Panc1 (cell line): ENCODE results near the gene DSCAM.

Source experiments
- SIN3A ChIP-seq: IDR thresholded peaks from 2 replicates; pipeline ENCODE4 v1.6.1; 2012; ENCODE audit warnings: low read depth, mild to moderate bottlenecking, low read length, moderate library complexity, borderline replicate concordance; ENCODE audit not compliant: insufficient read depth
- TCF7L2 ChIP-seq: IDR thresholded peaks from 2 replicates; pipeline ENCODE4 v1.6.1; 2011; ENCODE audit warnings: mild to moderate bottlenecking, low read depth, low read length, inconsistent platforms
- TF ChIP-seq, protein P1 (sequence below): fragments of 450-650 bp; IDR thresholded peaks from 2 replicates; pipeline ENCODE4 v1.5.1; 2017; ENCODE audit warnings: mild to moderate bottlenecking
- TF ChIP-seq, protein P2 (sequence below), 2 experiments: IDR thresholded peaks; 2 replicates each; pipeline ENCODE4 v1.6.1; 2011 to 2012; ENCODE audit warnings: low read depth in 2 of 2, control low read depth in 1 of 2, low read length in 1 of 2, mild to moderate bottlenecking in 1 of 2, moderate library complexity in 1 of 2; ENCODE audit not compliant: insufficient read depth in 1 of 2

DNA sequence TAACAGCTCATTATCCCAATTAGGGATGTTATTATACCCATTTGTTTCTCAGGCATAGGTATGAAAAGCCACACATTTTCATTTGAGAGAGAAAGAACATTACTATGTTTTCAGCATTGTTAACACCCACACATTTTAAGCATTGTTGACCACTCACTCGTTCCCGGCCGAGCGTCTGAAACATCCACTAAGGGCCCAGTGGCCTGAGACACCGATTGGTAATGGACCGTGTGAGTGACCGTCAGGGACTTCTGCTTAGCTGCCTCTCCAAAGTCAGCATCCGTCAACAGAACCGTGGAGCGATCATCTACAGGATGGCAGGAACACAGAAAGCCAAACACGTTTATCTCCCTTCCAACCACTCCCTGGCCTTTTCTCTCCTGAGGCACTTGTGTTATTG, 795.2 kb downstream of the DSCAM start:
- TF ChIP-seq, protein P1, sequence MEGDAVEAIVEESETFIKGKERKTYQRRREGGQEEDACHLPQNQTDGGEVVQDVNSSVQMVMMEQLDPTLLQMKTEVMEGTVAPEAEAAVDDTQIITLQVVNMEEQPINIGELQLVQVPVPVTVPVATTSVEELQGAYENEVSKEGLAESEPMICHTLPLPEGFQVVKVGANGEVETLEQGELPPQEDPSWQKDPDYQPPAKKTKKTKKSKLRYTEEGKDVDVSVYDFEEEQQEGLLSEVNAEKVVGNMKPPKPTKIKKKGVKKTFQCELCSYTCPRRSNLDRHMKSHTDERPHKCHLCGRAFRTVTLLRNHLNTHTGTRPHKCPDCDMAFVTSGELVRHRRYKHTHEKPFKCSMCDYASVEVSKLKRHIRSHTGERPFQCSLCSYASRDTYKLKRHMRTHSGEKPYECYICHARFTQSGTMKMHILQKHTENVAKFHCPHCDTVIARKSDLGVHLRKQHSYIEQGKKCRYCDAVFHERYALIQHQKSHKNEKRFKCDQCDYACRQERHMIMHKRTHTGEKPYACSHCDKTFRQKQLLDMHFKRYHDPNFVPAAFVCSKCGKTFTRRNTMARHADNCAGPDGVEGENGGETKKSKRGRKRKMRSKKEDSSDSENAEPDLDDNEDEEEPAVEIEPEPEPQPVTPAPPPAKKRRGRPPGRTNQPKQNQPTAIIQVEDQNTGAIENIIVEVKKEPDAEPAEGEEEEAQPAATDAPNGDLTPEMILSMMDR = no peak
- TF ChIP-seq, protein P2, sequence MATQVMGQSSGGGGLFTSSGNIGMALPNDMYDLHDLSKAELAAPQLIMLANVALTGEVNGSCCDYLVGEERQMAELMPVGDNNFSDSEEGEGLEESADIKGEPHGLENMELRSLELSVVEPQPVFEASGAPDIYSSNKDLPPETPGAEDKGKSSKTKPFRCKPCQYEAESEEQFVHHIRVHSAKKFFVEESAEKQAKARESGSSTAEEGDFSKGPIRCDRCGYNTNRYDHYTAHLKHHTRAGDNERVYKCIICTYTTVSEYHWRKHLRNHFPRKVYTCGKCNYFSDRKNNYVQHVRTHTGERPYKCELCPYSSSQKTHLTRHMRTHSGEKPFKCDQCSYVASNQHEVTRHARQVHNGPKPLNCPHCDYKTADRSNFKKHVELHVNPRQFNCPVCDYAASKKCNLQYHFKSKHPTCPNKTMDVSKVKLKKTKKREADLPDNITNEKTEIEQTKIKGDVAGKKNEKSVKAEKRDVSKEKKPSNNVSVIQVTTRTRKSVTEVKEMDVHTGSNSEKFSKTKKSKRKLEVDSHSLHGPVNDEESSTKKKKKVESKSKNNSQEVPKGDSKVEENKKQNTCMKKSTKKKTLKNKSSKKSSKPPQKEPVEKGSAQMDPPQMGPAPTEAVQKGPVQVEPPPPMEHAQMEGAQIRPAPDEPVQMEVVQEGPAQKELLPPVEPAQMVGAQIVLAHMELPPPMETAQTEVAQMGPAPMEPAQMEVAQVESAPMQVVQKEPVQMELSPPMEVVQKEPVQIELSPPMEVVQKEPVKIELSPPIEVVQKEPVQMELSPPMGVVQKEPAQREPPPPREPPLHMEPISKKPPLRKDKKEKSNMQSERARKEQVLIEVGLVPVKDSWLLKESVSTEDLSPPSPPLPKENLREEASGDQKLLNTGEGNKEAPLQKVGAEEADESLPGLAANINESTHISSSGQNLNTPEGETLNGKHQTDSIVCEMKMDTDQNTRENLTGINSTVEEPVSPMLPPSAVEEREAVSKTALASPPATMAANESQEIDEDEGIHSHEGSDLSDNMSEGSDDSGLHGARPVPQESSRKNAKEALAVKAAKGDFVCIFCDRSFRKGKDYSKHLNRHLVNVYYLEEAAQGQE (IDR thresholded peaks at IDR 0.05; ENCODE audit: insufficient read depth in 1 of 2, low read depth in 2 of 2, low read length in 1 of 2) = no peak
- TF ChIP-seq SIN3A (no peak), TCF7L2 (no peak)
